Measurements from ENCODE around the gene VAV2.
"Not testable (repeated sequence)": the region's sequence is repeated elsewhere in the genome, so short reads cannot be mapped to it uniquely, and the experiment has no call there.

VAV2 gene

GRCh38 chr9:133968966-133969617 is 23.0 kb downstream of the VAV2 start:
- no peak for DNase-seq

- no peak for DNase-seq
Measured at GRCh38 chr9:133968428-133968827, 23.7 kb downstream of the VAV2 start.

DNA sequence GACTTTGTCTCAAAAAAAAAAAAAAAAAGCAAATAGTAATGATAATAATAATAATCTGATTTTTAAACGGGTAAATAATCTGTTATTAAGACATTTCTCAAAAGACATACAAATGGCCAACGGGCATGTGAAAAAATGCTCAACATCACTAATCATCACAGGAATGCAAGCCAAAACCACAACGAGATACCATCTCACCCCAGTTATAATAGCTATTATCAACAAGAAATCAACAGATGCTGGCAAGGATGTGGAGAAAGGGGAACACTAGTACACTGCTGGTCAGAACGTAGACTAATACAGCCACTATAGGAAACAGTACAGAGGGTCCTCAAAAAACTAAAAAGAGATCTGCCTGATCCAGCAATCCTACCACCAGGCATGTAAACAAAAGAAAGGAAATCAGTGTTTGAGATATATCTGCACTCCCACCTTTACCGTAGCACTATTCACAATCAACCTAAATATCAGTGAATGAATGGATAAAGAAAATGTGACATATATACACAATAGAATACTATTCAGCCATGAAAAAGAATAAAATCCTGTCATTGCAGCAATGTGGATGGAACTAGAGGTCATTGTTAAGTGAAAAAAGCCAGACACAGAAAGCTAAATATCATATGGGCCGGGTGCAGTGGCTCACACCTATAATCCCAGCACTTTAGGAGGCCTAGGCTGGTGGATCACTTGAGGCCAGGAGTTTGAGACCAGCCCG is 24.9 kb downstream of the VAV2 start:
- no peak for DNase-seq

- DNase-seq = no peak
Measured at GRCh38 chr9:133964463-133964862, 27.7 kb downstream of the VAV2 start.

GRCh38 chr9:133963166-133963565 is 29.0 kb downstream of the VAV2 start:
- no peak for DNase-seq

DNA sequence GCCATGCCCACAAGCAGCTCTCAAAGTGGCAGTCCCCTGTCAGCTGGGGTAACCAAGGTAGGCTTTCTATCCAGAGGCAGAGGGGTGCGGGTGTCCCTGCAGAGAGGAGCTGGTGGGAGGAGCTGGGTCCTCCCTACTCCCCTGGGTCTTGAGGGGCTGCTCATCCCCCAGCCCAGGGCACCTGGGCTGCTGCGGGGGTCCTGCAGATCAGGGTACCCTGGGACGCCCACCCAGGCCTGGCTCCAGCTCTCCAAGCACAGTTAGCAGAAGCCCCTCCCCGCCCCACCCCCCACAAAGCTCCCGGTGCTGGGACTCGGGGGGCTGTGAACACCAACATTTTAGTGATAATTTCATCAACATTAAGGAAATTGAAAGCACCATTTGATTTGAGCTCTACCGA is 29.8 kb downstream of the VAV2 start:
- DNase-seq = no peak

GRCh38 chr9:133961226-133962165 is 30.6 kb downstream of the VAV2 start:
- DNase-seq = no peak

GRCh38 chr9:133960568-133961129 is 31.5 kb downstream of the VAV2 start:
- DNase-seq = no peak

GRCh38 chr9:133959966-133960567 is 32.1 kb downstream of the VAV2 start:
- DNase-seq = no peak

- no peak for DNase-seq
Measured at GRCh38 chr9:133959171-133959570, 33.0 kb downstream of the VAV2 start.

DNA sequence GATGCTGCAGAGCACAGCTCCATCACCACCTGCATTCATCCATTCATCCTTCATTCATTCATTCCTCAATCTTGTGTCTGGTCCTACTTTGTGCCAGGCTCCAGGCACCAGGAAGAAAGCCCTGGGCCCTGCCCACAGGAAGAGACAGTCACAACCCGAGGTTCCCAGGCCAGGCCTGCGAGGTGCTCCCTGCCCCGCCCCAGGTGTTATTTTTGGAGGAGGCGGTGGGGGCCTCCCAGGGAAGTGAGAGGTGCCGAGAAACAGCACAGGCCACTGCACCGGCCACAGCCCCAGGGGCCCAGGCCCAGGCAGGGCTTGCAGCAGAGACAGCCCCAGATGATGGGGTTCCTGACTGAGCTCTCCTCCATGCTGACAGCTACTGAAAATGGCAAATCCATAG is 33.4 kb downstream of the VAV2 start:
- DNase-seq = no peak

DNA sequence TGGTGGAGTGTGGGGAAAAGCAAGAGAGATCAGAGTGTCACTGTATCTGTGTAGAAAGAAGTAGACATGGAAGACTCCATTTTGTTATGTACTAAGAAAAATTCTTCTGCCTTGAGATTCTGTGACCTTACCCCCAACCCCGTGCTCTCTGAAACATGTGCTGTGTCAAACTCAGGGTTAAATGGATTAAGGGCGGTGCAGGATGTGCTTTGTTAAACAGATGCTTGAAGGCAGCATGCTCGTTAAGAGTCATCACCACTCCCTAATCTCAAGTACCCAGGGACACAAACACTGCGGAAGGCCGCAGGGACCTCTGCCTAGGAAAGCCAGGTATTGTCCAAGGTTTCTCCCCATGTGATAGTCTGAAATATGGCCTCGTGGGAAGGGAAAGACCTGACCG is 34.4 kb downstream of the VAV2 start:
- not testable (repeated sequence) for DNase-seq

- DNase-seq = no peak
Measured at GRCh38 chr9:133957328-133957727, 34.8 kb downstream of the VAV2 start.

GRCh38 chr9:133956520-133957076 is 35.5 kb downstream of the VAV2 start:
- peak; percentile 76 for DNase-seq

- peak; percentile 69 for DNase-seq
Measured at GRCh38 chr9:133955821-133956411, 36.2 kb downstream of the VAV2 start.

DNA sequence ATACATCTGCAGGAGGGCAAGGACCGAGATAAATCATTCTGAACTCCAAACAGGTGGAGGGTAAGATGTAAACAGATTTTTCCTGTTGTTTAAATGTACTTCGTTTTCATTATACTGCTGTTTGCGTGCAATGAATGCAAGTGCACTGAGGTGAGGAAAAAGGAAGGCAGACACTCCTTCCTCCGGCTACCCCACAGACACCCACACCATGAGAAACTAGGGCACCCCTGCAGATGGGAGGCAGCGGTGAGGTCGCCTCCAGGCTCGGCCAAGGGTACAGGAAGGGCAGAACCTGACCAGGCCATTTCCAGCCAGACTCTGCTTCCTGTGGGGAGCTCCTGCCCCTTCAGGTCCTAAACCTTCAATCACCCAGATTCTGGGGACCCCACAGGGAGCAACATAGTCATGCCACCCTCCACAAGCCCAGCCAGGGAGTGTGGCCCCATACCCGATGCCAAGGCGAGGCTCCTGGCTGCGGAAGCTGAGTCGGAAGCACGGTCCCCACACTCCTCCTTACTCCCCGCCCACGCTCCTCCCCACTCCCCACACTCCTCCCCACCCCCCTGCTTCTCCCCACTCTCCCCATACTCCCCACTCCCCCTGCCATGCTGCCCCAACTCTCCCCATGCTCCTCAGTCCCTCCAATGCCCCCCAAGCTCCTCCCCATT is 37.1 kb downstream of the VAV2 start:
- DNase-seq = no peak

DNA sequence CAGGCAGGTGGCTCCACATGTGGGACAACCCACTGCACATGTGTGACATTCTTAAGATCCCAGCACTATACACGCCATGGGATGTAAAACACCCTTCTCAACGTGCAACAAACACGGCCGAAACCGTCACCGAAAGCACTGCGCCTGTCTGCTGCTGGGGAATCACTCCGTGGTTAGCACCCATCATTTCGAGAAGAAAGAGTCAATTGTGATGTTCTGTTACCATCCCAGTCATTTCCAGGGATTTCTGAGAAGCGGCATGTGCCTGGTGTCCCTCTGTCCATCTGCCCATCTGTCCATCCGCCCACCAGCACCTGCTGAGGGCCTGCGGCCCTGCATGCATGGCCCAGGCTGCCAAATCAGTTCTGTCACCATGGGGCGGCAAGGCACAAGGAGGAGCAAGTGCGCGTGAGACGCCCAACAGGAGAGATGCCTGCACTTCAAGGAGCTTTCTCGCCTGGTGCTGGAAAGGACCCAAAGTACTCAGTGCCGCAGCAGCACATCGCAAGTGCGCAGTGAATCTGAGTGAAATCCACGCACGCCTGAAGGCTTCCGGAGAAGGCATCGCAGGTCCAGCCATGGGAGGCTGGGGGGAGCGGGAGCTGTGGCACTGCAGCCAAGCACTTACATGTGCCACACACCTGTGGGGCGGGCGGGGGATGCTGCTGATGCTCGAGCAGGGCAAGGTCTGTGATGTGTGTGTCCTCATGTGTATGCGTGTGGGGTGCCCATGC is 38.0 kb downstream of the VAV2 start:
- no peak for DNase-seq

DNA sequence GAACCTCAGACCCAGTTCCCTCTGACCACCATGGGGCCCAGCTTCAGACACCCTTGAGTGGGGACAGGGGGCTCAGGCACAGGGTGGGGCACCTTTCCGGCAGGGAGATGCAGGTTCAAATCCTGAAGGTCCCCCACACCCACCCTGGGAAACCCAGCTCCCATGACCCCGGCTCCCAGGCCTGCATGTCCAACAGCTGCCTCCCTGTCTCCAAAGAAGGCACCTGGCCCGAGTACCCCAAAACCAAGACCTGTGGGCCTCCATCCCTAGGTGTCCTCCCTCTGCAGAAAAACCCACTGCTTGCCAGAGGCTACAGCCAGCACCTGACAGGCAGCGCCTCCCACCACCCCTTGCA is 38.5 kb downstream of the VAV2 start:
- no peak for DNase-seq

GRCh38 chr9:133952598-133953550 is 39.2 kb downstream of the VAV2 start:
- DNase-seq = no peak

DNA sequence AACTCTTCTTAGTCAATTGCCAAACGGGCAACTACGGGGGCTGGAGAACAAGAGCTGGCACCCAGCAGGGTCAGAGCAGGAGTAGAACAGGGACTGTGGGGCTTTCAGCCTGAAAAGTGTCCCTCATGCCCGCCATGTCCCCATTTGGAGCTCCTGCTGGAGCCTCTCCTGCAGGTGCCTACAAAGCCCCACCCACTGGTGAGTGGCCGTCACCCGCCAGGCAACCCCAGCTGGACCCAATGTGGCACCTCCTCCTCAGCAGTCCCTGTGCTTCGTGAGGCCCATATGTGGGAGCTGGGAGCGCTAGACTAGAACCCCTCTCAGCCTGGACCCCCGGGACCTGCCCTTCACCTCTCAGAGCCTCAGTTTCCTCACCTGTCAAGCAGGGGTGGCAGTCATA is 40.9 kb downstream of the VAV2 start:
- DNase-seq = no peak

Measured in right hindlimb (tissue), 1 donor.